H9 (cell line): ENCODE results near the gene RACGAP1. TPM values are rescaled to one million over a fixed set of nuclear protein-coding genes. Genes with fewer than 3 reads are reported as not detected.

Experiments used
- DNase-seq: peaks from one replicate; pipeline ENCODE4 v3.0.0-alpha.2; 2017
- H2AFZ ChIP-seq: one replicate; pipeline ENCODE4 v1.6.1; 2013; ENCODE audit warnings: mild to moderate bottlenecking, low read length, control low read depth, moderate library complexity
- H2AK5ac ChIP-seq: 2 replicates; pipeline ENCODE4 v1.6.1; 2013; ENCODE audit warnings: low read length, control low read depth, mixed read lengths; ENCODE audit not compliant: insufficient read length
- H2BK120ac ChIP-seq: one replicate; pipeline ENCODE4 v1.6.1; 2013; ENCODE audit warnings: low read depth, mild to moderate bottlenecking, low read length, control low read depth, inconsistent platforms; ENCODE audit not compliant: poor library complexity, severe bottlenecking
- H2BK12ac ChIP-seq: 2 replicates; pipeline ENCODE4 v1.6.1; 2013; ENCODE audit warnings: low read length, control low read depth, mixed read lengths, low read depth; ENCODE audit not compliant: insufficient read length
- H2BK15ac ChIP-seq: 2 replicates; pipeline ENCODE4 v1.6.1; 2013; ENCODE audit warnings: low read depth, low read length, control low read depth
- H2BK20ac ChIP-seq: one replicate; pipeline ENCODE4 v1.6.1; 2013; ENCODE audit warnings: low read depth, mild to moderate bottlenecking, low read length, control low read depth, inconsistent platforms; ENCODE audit not compliant: poor library complexity, severe bottlenecking
- H2BK5ac ChIP-seq: 2 replicates; pipeline ENCODE4 v1.6.1; 2013; ENCODE audit warnings: low read length, control low read depth, mixed read lengths; ENCODE audit not compliant: insufficient read length
- H3K14ac ChIP-seq: 2 replicates; pipeline ENCODE4 v1.6.1; 2013; ENCODE audit warnings: low read length, control low read depth; ENCODE audit not compliant: insufficient read depth
- H3K18ac ChIP-seq: 2 replicates; pipeline ENCODE4 v1.6.1; 2013; ENCODE audit warnings: low read depth, mild to moderate bottlenecking, mixed read lengths, low read length, control low read depth; ENCODE audit not compliant: insufficient read length
- H3K23ac ChIP-seq: 2 replicates; pipeline ENCODE4 v1.6.1; 2013; ENCODE audit warnings: low read length, control low read depth, mixed read lengths, low read depth; ENCODE audit not compliant: insufficient read length
- H3K23me2 ChIP-seq: 2 replicates; pipeline ENCODE4 v1.6.1; 2013; ENCODE audit warnings: low read depth, mild to moderate bottlenecking, mixed read lengths, low read length, control low read depth; ENCODE audit not compliant: insufficient read length, poor library complexity, severe bottlenecking
- H3K27ac ChIP-seq: 2 replicates; pipeline ENCODE4 v1.5.1; 2013; ENCODE audit warnings: low read length, control low read depth, mixed read lengths, low read depth; ENCODE audit not compliant: insufficient read length
- H3K27me3 ChIP-seq: 2 replicates; pipeline ENCODE4 v1.6.1; 2013; ENCODE audit warnings: low read length, control low read depth, inconsistent platforms; ENCODE audit not compliant: insufficient read depth
- H3K4ac ChIP-seq: 2 replicates; pipeline ENCODE4 v1.6.1; 2013; ENCODE audit warnings: low read depth, mild to moderate bottlenecking, control low read depth, inconsistent platforms, low read length, moderate library complexity
- H3K4me1 ChIP-seq: 2 replicates; pipeline ENCODE4 v1.6.1; 2013; ENCODE audit warnings: low read length, control low read depth, inconsistent platforms; ENCODE audit not compliant: insufficient read depth
- H3K4me2 ChIP-seq: 2 replicates; pipeline ENCODE4 v1.6.1; 2013; ENCODE audit warnings: low read length, control low read depth, mixed read lengths; ENCODE audit not compliant: insufficient read length, insufficient read depth
- H3K56ac ChIP-seq: 2 replicates; pipeline ENCODE4 v1.6.1; 2013; ENCODE audit warnings: low read depth, mild to moderate bottlenecking, mixed read lengths, low read length, control low read depth; ENCODE audit not compliant: insufficient read length
- H3K79me1 ChIP-seq: 2 replicates; pipeline ENCODE4 v1.6.1; 2013; ENCODE audit warnings: low read depth, mild to moderate bottlenecking, moderate library complexity, low read length, control low read depth, inconsistent platforms; ENCODE audit not compliant: insufficient read depth, poor library complexity, severe bottlenecking
- H3K79me2 ChIP-seq: 2 replicates; pipeline ENCODE4 v1.6.1; 2013; ENCODE audit warnings: low read length, control low read depth, inconsistent platforms; ENCODE audit not compliant: insufficient read depth
- H3K9ac ChIP-seq: 2 replicates; pipeline ENCODE4 v1.6.1; 2013; ENCODE audit warnings: low read length, control low read depth, mixed read lengths; ENCODE audit not compliant: insufficient read length; ENCODE audit errors: extremely low read depth
- H3K9me3 ChIP-seq: one replicate; pipeline ENCODE4 v1.6.1; 2013; ENCODE audit warnings: low read depth, low read length, inconsistent platforms; ENCODE audit not compliant: control insufficient read depth
- H3T11ph ChIP-seq: one replicate; pipeline ENCODE4 v1.6.1; 2013; ENCODE audit warnings: mild to moderate bottlenecking, low read length, control low read depth, inconsistent platforms
- H4K20me1 ChIP-seq: one replicate; pipeline ENCODE4 v1.6.1; 2013; ENCODE audit not compliant: control insufficient read depth, insufficient read length, insufficient read depth
- H4K5ac ChIP-seq: 2 replicates; pipeline ENCODE4 v1.6.1; 2013; ENCODE audit warnings: low read depth, mild to moderate bottlenecking, mixed read lengths, low read length, control low read depth; ENCODE audit not compliant: insufficient read length
- H4K8ac ChIP-seq: replicated peaks from 2 replicates; pipeline ENCODE4 v1.6.1; 2013; ENCODE audit warnings: low read length, control low read depth, mixed read lengths, low read depth; ENCODE audit not compliant: insufficient read length
- H4K91ac ChIP-seq: 2 replicates; pipeline ENCODE4 v1.6.1; 2013; ENCODE audit warnings: low read depth, mild to moderate bottlenecking, moderate library complexity, mixed read lengths, low read length, control low read depth; ENCODE audit not compliant: insufficient read length
- H3K27ac Mint-ChIP-seq, 3 experiments: 2 replicates in 2 of 3; 3 replicates in 1 of 3; pipeline ENCODE4 v1.8.0; 2020 to 2021; ENCODE audit warnings: mixed read lengths in 3 of 3, mild to moderate bottlenecking in 1 of 3, moderate library complexity in 1 of 3
- H3K27me3 Mint-ChIP-seq: 2 replicates; pipeline ENCODE4 v1.8.0; 2021; ENCODE audit warnings: low read depth, mild to moderate bottlenecking, moderate library complexity, mixed read lengths
- H3K36me3 Mint-ChIP-seq, 3 experiments: 2 replicates in 2 of 3; 3 replicates in 1 of 3; pipeline ENCODE4 v1.8.0; 2020 to 2021; ENCODE audit warnings: low read depth in 3 of 3, mixed read lengths in 3 of 3; ENCODE audit not compliant: insufficient read depth in 1 of 3
- H3K4me1 Mint-ChIP-seq, 2 experiments: 2 replicates each; pipeline ENCODE4 v1.8.0; 2020; ENCODE audit warnings: mixed read lengths in 2 of 2
- H3K4me3 Mint-ChIP-seq, 2 experiments: 2 replicates in 1 of 2; 3 replicates in 1 of 2; pipeline ENCODE4 v1.8.0; 2020 to 2021; ENCODE audit warnings: mild to moderate bottlenecking in 2 of 2, mixed read lengths in 2 of 2, moderate library complexity in 1 of 2
- H3K9me3 Mint-ChIP-seq, 2 experiments: 2 replicates in 1 of 2; 3 replicates in 1 of 2; pipeline ENCODE4 v1.8.0; 2020; ENCODE audit warnings: mild to moderate bottlenecking in 2 of 2, mixed read lengths in 2 of 2, moderate library complexity in 1 of 2
- WGBS: extraction: QIAGEN DNeasy Blood & Tissue Kit; methylation state at CpG from one replicate; pipeline ENCODE4 v1.1.7; 2013; ENCODE audit warnings: missing lambda C conversion rate, low lambda C conversion rate, mixed read lengths; ENCODE audit not compliant: insufficient read length; ENCODE audit errors: extremely low coverage; 5-methylcytosine and 5-hydroxymethylcytosine counted together
- total RNA-seq: library from RNA; stranded (reverse); gene quantifications from 2 replicates; pipeline ENCODE4 v1.2.1, GENCODE V29; 2021
- TF ChIP-seq, protein P1 (sequence below): fragments of 200-600 bp; sonication (generic); conservative IDR thresholded peaks from 3 replicates; pipeline ENCODE4 v1.8.0; 2021; ENCODE audit warnings: antibody characterized with exemption, mild to moderate bottlenecking

Gene RACGAP1
- total RNA-seq, 1 experiment from 2014 or later = 64.8 TPM

DNA sequence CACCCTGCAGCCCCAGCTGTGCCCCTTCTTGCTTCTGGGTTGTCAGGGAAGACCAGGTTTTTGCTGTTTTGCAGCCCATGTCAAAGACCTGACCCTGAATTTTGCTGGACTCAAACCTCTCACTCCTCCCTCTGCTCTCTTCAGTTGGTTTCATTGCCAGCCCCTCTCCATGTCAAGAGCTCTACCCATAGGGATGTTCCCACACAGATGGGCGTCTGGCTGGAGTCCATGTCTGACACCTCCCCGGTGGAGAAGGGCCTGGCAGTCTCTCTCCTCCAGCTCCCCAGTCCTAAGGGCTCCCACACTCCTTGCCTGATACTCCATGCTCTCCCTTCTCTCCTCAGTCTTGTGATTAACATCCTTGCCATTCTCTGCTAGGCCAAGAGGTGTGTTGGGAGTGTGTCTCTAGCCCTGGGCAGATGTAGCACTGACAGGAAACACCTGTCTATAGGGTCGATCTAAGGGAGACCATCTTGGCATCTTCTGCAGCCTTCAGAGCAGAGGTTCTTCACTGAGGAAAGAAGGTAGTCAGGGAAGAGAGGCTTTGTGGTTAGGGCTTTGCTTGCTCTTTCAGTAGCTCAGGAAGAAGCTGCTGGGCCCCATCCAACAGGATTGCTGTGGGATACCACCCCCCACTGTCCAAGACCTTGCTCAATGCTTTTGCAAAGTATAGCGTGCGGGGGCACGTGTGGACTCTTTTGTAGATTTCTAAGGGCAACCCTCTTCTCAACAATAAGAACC is 36.8 kb upstream of the RACGAP1 start:
- Histone ChIP-seq H3K79me1 (no peaks in the 10 kb centered on the region), H3K4me1 (no peaks in the 10 kb centered on the region; the same call in 1 of the 2 replicates), H3K18ac (no peak overlapping the region), H3K79me2 (no peaks in the 10 kb centered on the region), H4K5ac (no peak overlapping the region), H2BK5ac (no peak overlapping the region), H2BK120ac (no peak overlapping the region), H4K20me1 (no peaks in the 10 kb centered on the region), H3K4me2 (no peak overlapping the region), H3K27ac (no peak overlapping the region), H3K14ac (no peak overlapping the region), H2BK12ac (no peak overlapping the region), H4K91ac (no peak overlapping the region), H3K4ac (no peak overlapping the region), H2BK15ac (no peak overlapping the region), H4K8ac (no peak overlapping the region), H2BK20ac (no peak overlapping the region), H3K27me3 (peaks cover 20% of the 10 kb centered on the region; the same call in 1 of the 2 replicates), H3K9me3 (no peaks in the 10 kb centered on the region), H3T11ph (no peak overlapping the region), H2AK5ac (no peak overlapping the region), H2AFZ (no peak overlapping the region), H3K23ac (no peak overlapping the region), H3K23me2 (no peaks in the 10 kb centered on the region), H3K56ac (no peak overlapping the region), H3K9ac (no peak overlapping the region)
- H3K4me3 Mint-ChIP-seq = no peak overlapping the region
- H3K9me3 Mint-ChIP-seq = peaks cover 0 to under 1% of the 10 kb centered on the region in 2 experiments; a peak in 1 of 5 replicates
- TF ChIP-seq, protein P1, sequence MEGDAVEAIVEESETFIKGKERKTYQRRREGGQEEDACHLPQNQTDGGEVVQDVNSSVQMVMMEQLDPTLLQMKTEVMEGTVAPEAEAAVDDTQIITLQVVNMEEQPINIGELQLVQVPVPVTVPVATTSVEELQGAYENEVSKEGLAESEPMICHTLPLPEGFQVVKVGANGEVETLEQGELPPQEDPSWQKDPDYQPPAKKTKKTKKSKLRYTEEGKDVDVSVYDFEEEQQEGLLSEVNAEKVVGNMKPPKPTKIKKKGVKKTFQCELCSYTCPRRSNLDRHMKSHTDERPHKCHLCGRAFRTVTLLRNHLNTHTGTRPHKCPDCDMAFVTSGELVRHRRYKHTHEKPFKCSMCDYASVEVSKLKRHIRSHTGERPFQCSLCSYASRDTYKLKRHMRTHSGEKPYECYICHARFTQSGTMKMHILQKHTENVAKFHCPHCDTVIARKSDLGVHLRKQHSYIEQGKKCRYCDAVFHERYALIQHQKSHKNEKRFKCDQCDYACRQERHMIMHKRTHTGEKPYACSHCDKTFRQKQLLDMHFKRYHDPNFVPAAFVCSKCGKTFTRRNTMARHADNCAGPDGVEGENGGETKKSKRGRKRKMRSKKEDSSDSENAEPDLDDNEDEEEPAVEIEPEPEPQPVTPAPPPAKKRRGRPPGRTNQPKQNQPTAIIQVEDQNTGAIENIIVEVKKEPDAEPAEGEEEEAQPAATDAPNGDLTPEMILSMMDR = no peak
- no peak overlapping the region for H3K27ac Mint-ChIP-seq
- H3K36me3 Mint-ChIP-seq = no peaks in the 10 kb centered on the region
- no peak for DNase-seq
- WGBS = no CpG with 5 or more reads among the region's 6 CpGs
- peaks cover under 1 to 6% of the 10 kb centered on the region in 2 experiments for H3K4me1 Mint-ChIP-seq
- H3K27me3 Mint-ChIP-seq = peaks cover 66% of the 10 kb centered on the region
